ENCODE results near the gene NFKBIA. TPM values are rescaled to one million over a fixed set of nuclear protein-coding genes. Genes with fewer than 3 reads are reported as not detected.
A peak's percentile ranks its signal among the peaks of the same experiment; 100 is the strongest.

NFKBIA gene
- total RNA-seq, 6 donors from 2014 or later: 292 to 944 (median 610) TPM

GRCh38 chr14:35386673-35387125, 17.9 kb downstream of the NFKBIA start:
- no peak for DNase-seq
- 83 to 91% methylated on average over 12 of the region's 12 CpGs for WGBS, 2 donors
- no peak for TF ChIP-seq POLR2A (IDR thresholded peaks at IDR 0.05)
- TF ChIP-seq CTCF (IDR thresholded peaks at IDR 0.05): no peak
- no peak for TF ChIP-seq EP300 (IDR thresholded peaks at IDR 0.05)
- no peak for TF ChIP-seq POLR2AphosphoS5 (IDR thresholded peaks at IDR 0.05)

GRCh38 chr14:35385042-35385839, 19.3 kb downstream of the NFKBIA start:
- H3K27ac ChIP-seq: peak overlapping the region; percentile 29 to 82 (median 81)
- 67 to 79% methylated on average over 13 to 15 of the region's 15 CpGs for WGBS, 2 donors

More at GRCh38 chr14:35386673-35387125, 17.9 kb downstream of the NFKBIA start:
- ATAC-seq (ENCODE audit: low FRiP score in 2 of 2): no peak
- no peaks in the 10 kb centered on the region for H3K9me3 ChIP-seq
- H3K4me1 ChIP-seq: peaks cover 26 to 33% (median 32%) of the 10 kb centered on the region in 4 donors
- no peaks in the 10 kb centered on the region for H3K36me3 ChIP-seq
- no peak overlapping the region for H3K4me3 ChIP-seq
- H3K27me3 ChIP-seq: no peaks in the 10 kb centered on the region
- H3K27ac ChIP-seq: peak overlapping the region in 2 of 4 donors; percentile 81 to 82

GRCh38 chr14:35384455-35385041, 20.0 kb downstream of the NFKBIA start:
- Histone ChIP-seq H3K36me3 (no peaks in the 10 kb centered on the region), H3K4me3 (no peak overlapping the region), H3K4me1 (peaks cover 21 to 29% (median 24%) of the 10 kb centered on the region in 4 donors), H3K9me3 (no peaks in the 10 kb centered on the region), H3K27ac (peak overlapping the region; percentile 40 to 82 (median 81)), H3K27me3 (no peaks in the 10 kb centered on the region)
- 61 to 64% methylated on average over 11 of the region's 11 CpGs for WGBS, 2 donors
- ATAC-seq (ENCODE audit: low FRiP score in 2 of 2): peak; percentile 72 to 91
- peak in 1 of 4 donors; percentile 11 for TF ChIP-seq EP300 (IDR thresholded peaks at IDR 0.05)
- peak in 1 of 2 donors; percentile 41 for TF ChIP-seq POLR2AphosphoS5 (IDR thresholded peaks at IDR 0.05)
- no peak for TF ChIP-seq CTCF (IDR thresholded peaks at IDR 0.05)
- no peak for TF ChIP-seq POLR2A (IDR thresholded peaks at IDR 0.05)
- DNase-seq: peak in 1 of 2 donors; percentile 56

More at GRCh38 chr14:35385042-35385839, 19.3 kb downstream of the NFKBIA start:
- no peak for TF ChIP-seq CTCF (IDR thresholded peaks at IDR 0.05)
- TF ChIP-seq POLR2A (IDR thresholded peaks at IDR 0.05): no peak
- TF ChIP-seq POLR2AphosphoS5 (IDR thresholded peaks at IDR 0.05): no peak
- TF ChIP-seq EP300 (IDR thresholded peaks at IDR 0.05): no peak
- Histone ChIP-seq H3K36me3 (no peaks in the 10 kb centered on the region), H3K9me3 (no peaks in the 10 kb centered on the region), H3K4me3 (no peak overlapping the region), H3K27me3 (no peaks in the 10 kb centered on the region), H3K4me1 (peaks cover 21 to 29% (median 24%) of the 10 kb centered on the region in 4 donors)
- DNase-seq (peak in 1 of 2 donors; percentile 39), ATAC-seq (ENCODE audit: low FRiP score in 2 of 2) (peak; percentile 77 to 83)

GRCh38 chr14:35383569-35384454, 20.7 kb downstream of the NFKBIA start:
- no peak overlapping the region for H3K4me3 ChIP-seq
- peak in 1 of 2 donors; percentile 47 for DNase-seq
- WGBS, 2 donors: 61 to 89% methylated on average over 6 to 10 of the region's 10 CpGs
- H3K27me3 ChIP-seq: no peaks in the 10 kb centered on the region
- no peaks in the 10 kb centered on the region for H3K36me3 ChIP-seq
- peak overlapping the region; percentile 40 to 82 (median 81) for H3K27ac ChIP-seq
- no peak for ATAC-seq (ENCODE audit: low FRiP score in 2 of 2)
- no peaks in the 10 kb centered on the region for H3K9me3 ChIP-seq
- peaks cover 21 to 33% (median 24%) of the 10 kb centered on the region in 4 donors for H3K4me1 ChIP-seq
- TF ChIP-seq EP300 (IDR thresholded peaks at IDR 0.05) (no peak), POLR2A (IDR thresholded peaks at IDR 0.05) (peak in 1 of 4 donors; percentile 21), POLR2AphosphoS5 (IDR thresholded peaks at IDR 0.05) (no peak), CTCF (IDR thresholded peaks at IDR 0.05) (no peak)
